HG03097 (cell line): ENCODE measurements around the gene KIF26A.

ENCODE experiments used
- ATAC-seq: cut with Tn5 transposase; IDR thresholded peaks from one replicate; pipeline ENCODE4 v1.9.1; 2021; ENCODE audit not compliant: unreplicated experiment, low FRiP score

Gene KIF26A

GRCh38 chr14:104101086-104101621 lies 37.2 kb upstream of the KIF26A start:
- no peak for ATAC-seq

- ATAC-seq, result no peak
Observed at GRCh38 chr14:104101651-104102281, 36.6 kb upstream of the KIF26A start.

GRCh38 chr14:104102282-104102914 lies 36.0 kb upstream of the KIF26A start:
- no peak for ATAC-seq

- ATAC-seq, result no peak
Observed at GRCh38 chr14:104103061-104103445, 35.3 kb upstream of the KIF26A start.

- ATAC-seq, result no peak
Observed at GRCh38 chr14:104103446-104104075, 34.8 kb upstream of the KIF26A start.

- no peak for ATAC-seq
Observed at GRCh38 chr14:104104076-104104901, 34.1 kb upstream of the KIF26A start.

GRCh38 chr14:104105071-104105821 lies 33.1 kb upstream of the KIF26A start:
- no peak for ATAC-seq

GRCh38 chr14:104105822-104106470 lies 32.4 kb upstream of the KIF26A start:
- ATAC-seq, result no peak

- no peak for ATAC-seq
Observed at GRCh38 chr14:104106471-104106991, 31.9 kb upstream of the KIF26A start.

GRCh38 chr14:104107101-104107581 lies 31.2 kb upstream of the KIF26A start:
- ATAC-seq, result no peak

GRCh38 chr14:104107611-104108569 lies 30.5 kb upstream of the KIF26A start:
- no peak for ATAC-seq

- no peak for ATAC-seq
Observed at GRCh38 chr14:104108570-104109541, 29.5 kb upstream of the KIF26A start.

GRCh38 chr14:104109731-104110361 lies 28.5 kb upstream of the KIF26A start:
- no peak for ATAC-seq

- no peak for ATAC-seq
Observed at GRCh38 chr14:104110491-104111209, 27.7 kb upstream of the KIF26A start.

- no peak for ATAC-seq
Observed at GRCh38 chr14:104111301-104112112, 26.9 kb upstream of the KIF26A start.
